B cell (primary cell): Measurements from ENCODE around the gene DOC2B. TPM values are rescaled to one million over a fixed set of nuclear protein-coding genes. Genes with fewer than 3 reads are reported as not detected.
"Not testable (repeated sequence)": the region's sequence is repeated elsewhere in the genome, so short reads cannot be mapped to it uniquely, and the experiment has no call there.

Experiments
- ATAC-seq: fragments of 200-7000 bp; cut with Tn5 transposase; one replicate; pipeline ENCODE4 v1.10.0; 2021; ENCODE audit warnings: low read depth, mild to moderate bottlenecking, moderate number of reproducible peaks, moderate library complexity
- CTCF ChIA-PET: fragments of 350-600 bp; sonication (Branson Sonifier 250); formaldehyde crosslinking; loops from one replicate; lab custom pipeline; 2021; ENCODE audit warnings: antibody characterized with exemption, inconsistent platforms; lab: Charles Lee
- POLR2A ChIA-PET: fragments of 350-600 bp; sonication (Branson Sonifier 250); formaldehyde crosslinking; loops from one replicate; lab custom pipeline; 2021; ENCODE audit warnings: antibody characterized with exemption; lab: Charles Lee
- DNase-seq: peaks from one replicate; pipeline ENCODE4 v3.0.0; 2013
- H2AFZ ChIP-seq: 2 replicates; pipeline ENCODE4 v1.6.1; 2012; ENCODE audit warnings: mild to moderate bottlenecking, low read depth, low read length; ENCODE audit not compliant: insufficient read depth, poor library complexity, severe bottlenecking
- H3K27ac ChIP-seq, 2 donors: 1 replicate in 1 of 2; 2 replicates in 1 of 2; pipeline ENCODE4 v1.5.1; 2012 to 2013; ENCODE audit warnings: low read length in 2 of 2, mild to moderate bottlenecking in 2 of 2, moderate library complexity in 1 of 2
- H3K27me3 ChIP-seq, 4 experiments: fragments of 200-600 bp in 1 of 4; sonication (generic) in 1 of 4; replicated peaks in 1 of 4; 1 replicate in 2 of 4; 2 replicates in 2 of 4; pipeline versions ENCODE4 v1.6.1 to v1.7.0; 2013 to 2016; ENCODE audit warnings: low read length in 3 of 4, mild to moderate bottlenecking in 2 of 4, mixed read lengths in 1 of 4, moderate library complexity in 1 of 4; ENCODE audit not compliant: insufficient read depth in 4 of 4, control insufficient read depth in 3 of 4; ENCODE audit errors: control extremely low read depth in 1 of 4
- H3K36me3 ChIP-seq, 2 experiments: replicated peaks in 1 of 2; 1 replicate in 1 of 2; 2 replicates in 1 of 2; pipeline versions ENCODE4 v1.6.1 to v1.7.1; 2013; ENCODE audit warnings: low read length in 1 of 2; ENCODE audit not compliant: insufficient read depth in 2 of 2, control insufficient read depth in 1 of 2; ENCODE audit errors: control extremely low read depth in 1 of 2, extremely low read depth in 1 of 2
- H3K4me1 ChIP-seq, 2 donors: fragments of 200-600 bp in 1 of 2; sonication (generic) in 1 of 2; 1 replicate in 1 of 2; 2 replicates in 1 of 2; pipeline versions ENCODE4 v1.5.1 to v1.6.1; 2013 to 2017; ENCODE audit warnings: low read length in 2 of 2; ENCODE audit not compliant: control insufficient read depth in 2 of 2, insufficient read depth in 2 of 2
- H3K4me2 ChIP-seq: replicated peaks from 2 replicates; pipeline ENCODE3; 2012; ENCODE audit warnings: mild to moderate bottlenecking, low read depth, low read length; ENCODE audit not compliant: poor library complexity, severe bottlenecking
- H3K4me3 ChIP-seq, 5 experiments: fragments of 200-600 bp in 1 of 5; sonication (generic) in 1 of 5; 1 replicate in 3 of 5; 2 replicates in 2 of 5; pipeline versions ENCODE4 v1.5.1 to v1.7.0; 2011 to 2016; ENCODE audit warnings: low read length in 4 of 5, mild to moderate bottlenecking in 4 of 5, low read depth in 2 of 5, control low read depth in 1 of 5, moderate library complexity in 1 of 5; ENCODE audit not compliant: insufficient read depth in 1 of 5; ENCODE audit errors: control extremely low read depth in 1 of 5, extremely low read depth in 1 of 5
- H3K79me2 ChIP-seq: fragments of 200-600 bp; sonication (generic); one replicate; pipeline ENCODE4 v1.6.0; 2016; ENCODE audit warnings: low read length; ENCODE audit not compliant: control insufficient read depth, insufficient read depth
- H3K9ac ChIP-seq: fragments of 200-600 bp; sonication (generic); 2 replicates; pipeline ENCODE4 v1.6.1; 2017; ENCODE audit warnings: mild to moderate bottlenecking, low read length, moderate library complexity
- H3K9me3 ChIP-seq, 3 donors: one replicate each; pipeline versions ENCODE4 v1.6.1 to v1.7.1; 2013; ENCODE audit warnings: low read length in 2 of 3; ENCODE audit not compliant: control insufficient read depth in 2 of 3, insufficient read depth in 1 of 3; ENCODE audit errors: control extremely low read depth in 1 of 3
- H4K20me1 ChIP-seq: 2 replicates; pipeline ENCODE4 v1.6.0; 2012; ENCODE audit warnings: mild to moderate bottlenecking, low read length; ENCODE audit not compliant: insufficient read depth, control insufficient read depth, poor library complexity, severe bottlenecking
- H3K27ac Mint-ChIP-seq: one replicate; pipeline ENCODE4 v1.8.0; 2021; ENCODE audit warnings: mixed read lengths
- H3K27me3 Mint-ChIP-seq: one replicate; pipeline ENCODE4 v1.8.0; 2021; ENCODE audit warnings: mixed read lengths
- H3K4me1 Mint-ChIP-seq: one replicate; pipeline ENCODE4 v1.8.0; 2021; ENCODE audit warnings: mixed read lengths
- H3K4me3 Mint-ChIP-seq: one replicate; pipeline ENCODE4 v1.8.0; 2021; ENCODE audit warnings: mixed read lengths
- H3K9me3 Mint-ChIP-seq: one replicate; pipeline ENCODE4 v1.8.0; 2022; ENCODE audit warnings: mixed read lengths; ENCODE audit not compliant: insufficient read depth
- CTCF ChIP-seq: fragments of 200-600 bp; IDR thresholded peaks from one replicate; pipeline ENCODE4 v1.8.0; 2022; ENCODE audit warnings: antibody characterized with exemption, mild to moderate bottlenecking
- WGBS: methylation state at CpG from one replicate; pipeline ENCODE4 v1.1.5; 2013; ENCODE audit warnings: missing lambda C conversion rate; ENCODE audit not compliant: insufficient coverage; 5-methylcytosine and 5-hydroxymethylcytosine counted together
- intact Hi-C: fragments of 100-400 bp; cut with micrococcal nuclease; formaldehyde crosslinking; loops from one replicate; pipeline ENCODE4 v1.10.0; 2022
- polyA plus RNA-seq: library from polyadenylated mRNA; depleted of rRNA; stranded (reverse); fragments of >200 nt; gene quantifications from 2 replicates; pipeline ENCODE4 v1.2.3, GENCODE V29; 2012
- total RNA-seq, 2 donors: library from RNA; stranded (reverse); fragments of 120-200 nt in 1 of 2; gene quantifications; 1 replicate in 1 of 2; 2 replicates in 1 of 2; pipeline versions ENCODE4 v1.2.3 to v1.2.4, GENCODE V29; 2013 to 2022

The DOC2B gene
- total and polyA plus RNA-seq, 2 donors (not counting 1 experiment from before 2014, with no cell fraction given), result not detected

GRCh38 chr17:118339-118917, 63.0 kb downstream of the DOC2B start:
- H3K9me3 Mint-ChIP-seq, result not testable (repeated sequence)

GRCh38 chr17:113111-113510, 68.3 kb downstream of the DOC2B start:
- H3K4me2 ChIP-seq, H4K20me1 ChIP-seq, POLR2A ChIA-PET, H3K9me3 ChIP-seq, H3K36me3 ChIP-seq, H3K9me3 Mint-ChIP-seq, H2AFZ ChIP-seq, H3K4me3 Mint-ChIP-seq, H3K9ac ChIP-seq, H3K27me3 Mint-ChIP-seq, H3K27ac ChIP-seq, H3K27ac Mint-ChIP-seq, H3K27me3 ChIP-seq, H3K79me2 ChIP-seq, H3K4me3 ChIP-seq, H3K4me1 ChIP-seq, intact Hi-C loops, ATAC-seq, CTCF ChIA-PET, H3K4me1 Mint-ChIP-seq: not testable (repeated sequence)
- DNase-seq, result peak; percentile 36
- no CpG with 5 or more reads among the region's 5 CpGs for WGBS

More at GRCh38 chr17:118339-118917, 63.0 kb downstream of the DOC2B start:
- H3K4me1 Mint-ChIP-seq, H3K4me3 ChIP-seq, H3K4me1 ChIP-seq, H3K4me2 ChIP-seq, intact Hi-C loops, H3K9me3 ChIP-seq, CTCF ChIA-PET, H3K27ac Mint-ChIP-seq, H3K27me3 Mint-ChIP-seq, POLR2A ChIA-PET, H3K9ac ChIP-seq, H3K27me3 ChIP-seq, H2AFZ ChIP-seq, ATAC-seq, H3K36me3 ChIP-seq, H4K20me1 ChIP-seq, H3K79me2 ChIP-seq, H3K4me3 Mint-ChIP-seq, H3K27ac ChIP-seq: not testable (repeated sequence)
- no CpG with 5 or more reads among the region's 20 CpGs for WGBS
- peak; percentile 74 for DNase-seq
- TF ChIP-seq CTCF, result peak; percentile 70

Other genes starting within 250 kb of the DOC2B start
- not detected in 2 replicates for gene SCGB1C2, start 44.1 kb downstream of the DOC2B start, total RNA-seq
- gene SCGB1C2, start 44.1 kb downstream of the DOC2B start, polyA plus RNA-seq, result not detected in 2 replicates
- 9.6 and 13.3 TPM in 2 replicates for gene RPH3AL, start 171.2 kb upstream of the DOC2B start, total RNA-seq
- gene RPH3AL, start 171.2 kb upstream of the DOC2B start, polyA plus RNA-seq, result 3.3 and 10.8 TPM in 2 replicates